Renal cortical epithelial cell (primary cell): ENCODE results near the gene CAND2. TPM values are rescaled to one million over a fixed set of nuclear protein-coding genes. Genes with fewer than 3 reads are reported as not detected.
A peak's percentile ranks its signal among the peaks of the same experiment; 100 is the strongest.

ENCODE experiments used
- DNase-seq: peaks from one replicate; pipeline ENCODE4 v3.0.0-alpha.2; 2011; ENCODE audit warnings: low read depth
- total RNA-seq: library from RNA; depleted of rRNA; stranded (reverse); fragments of >200 nt; gene quantifications from 2 replicates; pipeline ENCODE4 v1.2.3, GENCODE V29; 2014

The CAND2 gene
- total RNA-seq = 1.0 and 2.7 TPM in 2 replicates

- DNase-seq = no peak
Observed at GRCh38 chr3:12796171-12797123, at the start of gene CAND2. Gene CAND2, plus strand, starts transcription at chr3:12796680. Its CDS starts 41 bp downstream, at chr3:12796721.

- DNase-seq = no peak
Observed at GRCh38 chr3:12748477-12748876, 48.0 kb upstream of the CAND2 start.

GRCh38 chr3:12750223-12750622 is 46.3 kb upstream of the CAND2 start:
- DNase-seq = peak; percentile 88

GRCh38 chr3:12750658-12751071 is 45.8 kb upstream of the CAND2 start:
- DNase-seq = peak; percentile 64

- peak; percentile 47 for DNase-seq
Observed at GRCh38 chr3:12751571-12751970, 44.9 kb upstream of the CAND2 start.

GRCh38 chr3:12752102-12752501 is 44.4 kb upstream of the CAND2 start:
- no peak for DNase-seq

- peak; percentile 57 for DNase-seq
Observed at GRCh38 chr3:12752809-12753208, 43.7 kb upstream of the CAND2 start.

GRCh38 chr3:12753275-12754028 is 43.0 kb upstream of the CAND2 start:
- DNase-seq = peak; percentile 34

GRCh38 chr3:12754313-12754712 is 42.2 kb upstream of the CAND2 start:
- DNase-seq = no peak

- no peak for DNase-seq
Observed at GRCh38 chr3:12755754-12756153, 40.7 kb upstream of the CAND2 start.

GRCh38 chr3:12756175-12756574 is 40.3 kb upstream of the CAND2 start:
- DNase-seq = no peak

- DNase-seq = no peak
Observed at GRCh38 chr3:12756635-12757034, 39.8 kb upstream of the CAND2 start.

- peak; percentile 49 for DNase-seq
Observed at GRCh38 chr3:12758025-12758781, 38.3 kb upstream of the CAND2 start.

GRCh38 chr3:12759097-12759679 is 37.3 kb upstream of the CAND2 start, which contains the start of gene TMEM40:
Gene TMEM40, minus strand, starts transcription at chr3:12759259. Its CDS starts 9,427 bp downstream, at chr3:12749832.
- peak; percentile 19 for DNase-seq

GRCh38 chr3:12759693-12760565 is 36.6 kb upstream of the CAND2 start:
- DNase-seq = no peak

- no peak for DNase-seq
Observed at GRCh38 chr3:12764171-12764776, 32.2 kb upstream of the CAND2 start.

GRCh38 chr3:12766541-12766940 is 29.9 kb upstream of the CAND2 start:
- peak; percentile 13 for DNase-seq

GRCh38 chr3:12768579-12769527 is 27.6 kb upstream of the CAND2 start:
- DNase-seq = no peak

GRCh38 chr3:12769761-12770160 is 26.7 kb upstream of the CAND2 start:
- no peak for DNase-seq
